Heart right ventricle (tissue), 16 donors: ENCODE measurements around the gene CCT7. TPM values are rescaled to one million over a fixed set of nuclear protein-coding genes. Genes with fewer than 3 reads are reported as not detected.

Experiments
- ATAC-seq, 8 donors: fragments of 200-7000 bp; cut with Tn5 transposase; one replicate each; pipeline ENCODE4 v1.9.1; 2020; ENCODE audit warnings: mild to moderate bottlenecking in 8 of 8, moderate library complexity in 8 of 8, moderate number of reproducible peaks in 1 of 8
- DNase-seq, 2 donors: peaks; one replicate each; pipeline ENCODE4 v3.0.0-alpha.2; 2020
- H3K27ac ChIP-seq, 10 donors: fragments of 200-600 bp; sonication (generic) in 2 of 10; one replicate each; pipeline versions ENCODE4 v1.5.0 to v1.8.0; 2020 to 2022; ENCODE audit warnings: mild to moderate bottlenecking in 3 of 10
- H3K27me3 ChIP-seq, 7 donors: fragments of 200-600 bp; one replicate each; pipeline ENCODE4 v1.8.0; 2021 to 2022; ENCODE audit warnings: mild to moderate bottlenecking in 2 of 7
- H3K36me3 ChIP-seq, 9 donors: fragments of 200-600 bp; sonication (generic) in 1 of 9; one replicate each; pipeline versions ENCODE4 v1.5.0 to v1.8.0; 2020 to 2022; ENCODE audit warnings: mild to moderate bottlenecking in 2 of 9
- H3K4me1 ChIP-seq, 9 donors: fragments of 200-600 bp; sonication (generic) in 1 of 9; one replicate each; pipeline versions ENCODE4 v1.5.0 to v1.8.0; 2020 to 2022; ENCODE audit warnings: mild to moderate bottlenecking in 4 of 9
- H3K4me3 ChIP-seq, 10 donors: fragments of 200-600 bp; sonication (generic) in 2 of 10; one replicate each; pipeline versions ENCODE4 v1.5.0 to v1.8.0; 2020 to 2022; ENCODE audit warnings: mild to moderate bottlenecking in 7 of 10, moderate library complexity in 2 of 10
- H3K9me3 ChIP-seq, 11 donors: fragments of 200-600 bp in 10 of 11; sonication (generic) in 2 of 11; one replicate each; pipeline versions ENCODE4 v1.5.0 to v1.8.0; 2013 to 2022; ENCODE audit warnings: mild to moderate bottlenecking in 2 of 11, control low read depth in 1 of 11, moderate library complexity in 1 of 11
- WGBS, 2 donors: extraction: QIAGEN DNeasy Blood & Tissue Kit; methylation state at CpG; one replicate each; pipeline ENCODE4 v1.1.7; 2013; ENCODE audit warnings: inconsistent platforms in 1 of 2; 5-methylcytosine and 5-hydroxymethylcytosine counted together
- intact Hi-C, 10 donors: fragments of 100-400 bp; cut with DNase I; formaldehyde crosslinking; loops; one replicate each; pipeline versions ENCODE4 v1.11.1 to v1.14.2; 2022
- polyA plus RNA-seq, 2 donors: library from polyadenylated mRNA; stranded (reverse); fragments of 200-250 nt; gene quantifications; one replicate each; pipeline ENCODE4 v1.2.3, GENCODE V29; 2013
- total RNA-seq, 10 donors: library from RNA; stranded (reverse); fragmentation: NEBNext Ultra II Directional in 3 of 10; extraction: Animal tissue kit (Norgen Biotek cat#: 25700) in 3 of 10; gene quantifications; one replicate each; pipeline versions ENCODE4 v1.2.1 to v1.2.4, GENCODE V29; 2021 to 2023
- TF ChIP-seq, protein P1 (sequence below), 9 donors: fragments of 200-600 bp; sonication (generic) in 2 of 9; IDR thresholded peaks; one replicate each; pipeline versions ENCODE4 v1.5.0 to v1.8.0; 2021 to 2022; ENCODE audit warnings: antibody characterized with exemption in 9 of 9, mild to moderate bottlenecking in 5 of 9, moderate library complexity in 1 of 9
- donor health status: Arrhythmogenic right ventricular cardiomyopathy.
- donor health status: ischemic (EF 13 %, LVEDD 7.1; RV severe dilation, severe dysfunction).
- donor health status: healthy with polysubstance abuse.
- donor health status: DM: no; HTN: yes; CAD: no.
- donor health status: DM: no; HTN: no; CAD: no.
- donor health status: ischemic (EF 25% LVEDD 6.9; RV normal size, moderate dysfunction).
- donor health status: ischemic (EF 25% LVEDD 5.7; RV mildly dilated, moderate dysfunction).
- donor health status: healthy.
- donor health status: DM: yes; HTN: yes; CAD: no.
- donor health status: Ischemic cardiomyopathy.
- donor health status: ischemic (EF 35%, LVEDD 5.7; RV mildly dilated, moderate dysfunction).
- donor health status: nonischemic (EF 11% LVEDD 7.7; RV severe dilation, severe dysfunction).
- donor health status: DM: yes; HTN: yes; CAD: no.
- donor health status: PGD.
- donor health status: ischemic (EF 29% LVEDD 5.4; RV normal size, mild dysfunction).
- donor health status: nonischemic (EF 23%, LVEDD 6.1; RV moderate dilation, normal function).

The CCT7 gene
- total and polyA plus RNA-seq, 12 donors, result 162 to 332 (median 180) TPM

DNA sequence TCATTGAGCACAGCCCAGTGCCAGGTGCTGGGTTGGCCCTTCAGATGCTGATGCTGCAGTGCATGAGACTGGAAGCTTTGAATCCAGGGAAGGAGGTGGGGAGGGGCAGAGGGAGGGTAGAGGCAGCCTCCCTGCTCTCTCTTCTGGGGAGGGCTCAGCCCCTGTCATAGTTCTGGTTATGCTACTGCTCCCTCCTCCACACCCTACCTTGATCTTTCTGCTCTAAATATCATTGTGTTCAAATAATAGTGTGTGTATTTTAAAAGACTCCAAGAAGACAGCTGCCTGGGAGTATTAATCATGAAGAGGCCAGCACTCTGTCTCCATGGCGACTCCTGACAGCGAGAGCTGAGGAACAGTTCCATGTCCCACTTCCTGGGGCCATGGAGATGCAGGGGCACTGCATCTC is 63.0 kb downstream of the CCT7 start:
- H3K4me3 ChIP-seq, result no peak overlapping the region
- no peak for DNase-seq
- ATAC-seq, result no peak
- peaks cover 0 to 3% (median 0%) of the 10 kb centered on the region in 11 donors for H3K9me3 ChIP-seq
- no peaks in the 10 kb centered on the region for H3K36me3 ChIP-seq
- 18 to 27% methylated on average over 2 of the region's 2 CpGs for whole genome bisulfite sequencing, 2 donors
- peaks cover 0 to 18% (median 9%) of the 10 kb centered on the region in 9 donors for H3K4me1 ChIP-seq
- H3K27ac ChIP-seq, result no peak overlapping the region
- intact Hi-C loops, result no loop called here
- peaks cover 18 to 88% (median 72%) of the 10 kb centered on the region in 7 donors for H3K27me3 ChIP-seq
- TF ChIP-seq, protein P1, sequence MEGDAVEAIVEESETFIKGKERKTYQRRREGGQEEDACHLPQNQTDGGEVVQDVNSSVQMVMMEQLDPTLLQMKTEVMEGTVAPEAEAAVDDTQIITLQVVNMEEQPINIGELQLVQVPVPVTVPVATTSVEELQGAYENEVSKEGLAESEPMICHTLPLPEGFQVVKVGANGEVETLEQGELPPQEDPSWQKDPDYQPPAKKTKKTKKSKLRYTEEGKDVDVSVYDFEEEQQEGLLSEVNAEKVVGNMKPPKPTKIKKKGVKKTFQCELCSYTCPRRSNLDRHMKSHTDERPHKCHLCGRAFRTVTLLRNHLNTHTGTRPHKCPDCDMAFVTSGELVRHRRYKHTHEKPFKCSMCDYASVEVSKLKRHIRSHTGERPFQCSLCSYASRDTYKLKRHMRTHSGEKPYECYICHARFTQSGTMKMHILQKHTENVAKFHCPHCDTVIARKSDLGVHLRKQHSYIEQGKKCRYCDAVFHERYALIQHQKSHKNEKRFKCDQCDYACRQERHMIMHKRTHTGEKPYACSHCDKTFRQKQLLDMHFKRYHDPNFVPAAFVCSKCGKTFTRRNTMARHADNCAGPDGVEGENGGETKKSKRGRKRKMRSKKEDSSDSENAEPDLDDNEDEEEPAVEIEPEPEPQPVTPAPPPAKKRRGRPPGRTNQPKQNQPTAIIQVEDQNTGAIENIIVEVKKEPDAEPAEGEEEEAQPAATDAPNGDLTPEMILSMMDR (IDR thresholded peaks at IDR 0.05), result no peak

DNA sequence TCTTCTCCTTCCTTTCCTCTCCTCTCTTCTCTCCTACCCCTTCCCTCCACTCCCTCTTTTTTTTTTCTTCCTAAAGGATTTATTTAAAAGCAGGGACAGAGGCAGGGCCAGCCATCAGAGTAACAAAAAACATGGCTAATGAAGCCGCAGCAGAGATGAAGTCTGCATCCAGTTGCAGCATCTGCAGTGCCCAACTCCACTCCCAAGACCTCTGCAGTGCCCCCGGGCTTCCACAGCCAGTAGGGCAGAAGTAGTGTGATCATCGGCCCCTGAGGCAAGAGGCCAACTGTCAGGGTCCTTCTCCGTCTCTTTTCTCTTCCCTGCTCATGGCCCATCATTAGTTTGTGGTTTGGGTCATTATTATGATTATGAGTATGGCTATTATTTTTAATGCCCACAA is 63.5 kb downstream of the CCT7 start:
- 60 to 73% methylated on average over 4 of the region's 4 CpGs for WGBS, 2 donors
- H3K27me3 ChIP-seq, result peaks cover 14 to 83% (median 68%) of the 10 kb centered on the region in 7 donors
- H3K27ac ChIP-seq, result no peak overlapping the region
- no peaks in the 10 kb centered on the region for H3K36me3 ChIP-seq
- H3K9me3 ChIP-seq, result peaks cover 0 to 3% (median 0%) of the 10 kb centered on the region in 11 donors
- H3K4me1 ChIP-seq, result peaks cover 0 to 14% (median 8%) of the 10 kb centered on the region in 9 donors
- ATAC-seq, result no peak
- H3K4me3 ChIP-seq, result no peak overlapping the region
- TF ChIP-seq, protein P1 (IDR thresholded peaks at IDR 0.05), result no peak
- DNase-seq, result no peak
- intact Hi-C loops, result no loop called here

GRCh38 chr2:73300926-73301325 is 66.8 kb downstream of the CCT7 start:
- DNase-seq (no peak), ATAC-seq (no peak)
- TF ChIP-seq, protein P1 (IDR thresholded peaks at IDR 0.05), result no peak
- intact Hi-C loops, result no loop called here
- Histone ChIP-seq H3K36me3 (no peaks in the 10 kb centered on the region), H3K27ac (no peak overlapping the region), H3K4me1 (no peaks in the 10 kb centered on the region), H3K4me3 (no peak overlapping the region), H3K27me3 (peaks cover 0 to 77% (median 34%) of the 10 kb centered on the region in 7 donors), H3K9me3 (no peaks in the 10 kb centered on the region)
- 57 to 60% methylated on average over 3 of the region's 3 CpGs for WGBS, 2 donors

DNA sequence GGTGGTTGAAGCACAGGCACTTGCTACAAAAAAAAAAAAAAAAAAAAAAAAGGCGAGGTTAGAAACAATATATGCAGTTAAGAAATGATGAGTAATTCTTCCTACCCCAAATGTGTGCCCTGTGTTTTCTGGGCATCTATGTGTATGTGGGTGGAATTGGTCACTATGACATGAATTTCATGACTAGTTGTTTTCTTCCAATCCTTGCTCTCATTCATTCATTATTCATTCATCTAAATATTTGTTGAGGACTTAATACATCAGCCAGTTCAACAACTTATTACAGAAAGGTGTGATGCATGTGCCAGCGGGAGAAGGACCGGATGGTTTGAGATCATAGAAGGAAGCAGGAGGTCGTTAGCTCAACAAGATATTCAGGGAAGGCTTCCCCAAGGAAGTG is 67.5 kb downstream of the CCT7 start:
- ATAC-seq, result no peak
- WGBS, 2 donors, result 61 to 68% methylated on average over 4 of the region's 4 CpGs
- H3K36me3 ChIP-seq, result no peaks in the 10 kb centered on the region
- no peaks in the 10 kb centered on the region for H3K9me3 ChIP-seq
- TF ChIP-seq, protein P1 (IDR thresholded peaks at IDR 0.05), result no peak
- no peak overlapping the region for H3K27ac ChIP-seq
- DNase-seq, result no peak
- intact Hi-C loops, result no loop called here
- no peaks in the 10 kb centered on the region for H3K4me1 ChIP-seq
- peaks cover 0 to 77% (median 27%) of the 10 kb centered on the region in 7 donors for H3K27me3 ChIP-seq
- no peak overlapping the region for H3K4me3 ChIP-seq

Other genes with a start within 250 kb of the CCT7 start
- 10 to 100 TPM in 5 of 10 donors, 1 to 10 TPM in 5; 7.3 to 11.8 (median 10.0) TPM for gene SFXN5, start 162.6 kb upstream of the CCT7 start, total RNA-seq
- gene SFXN5, start 162.6 kb upstream of the CCT7 start, polyA plus RNA-seq, result 1 to 10 TPM; 4.4 to 9.5 TPM
- 10 to 100 TPM; 16.3 to 30.4 (median 22.3) TPM for gene RAB11FIP5, start 121.4 kb upstream of the CCT7 start, total RNA-seq
- gene RAB11FIP5, start 121.4 kb upstream of the CCT7 start, polyA plus RNA-seq, result 10 to 100 TPM in 1 of 2 donors, 1 to 10 TPM in 1; 6.8 to 25.2 TPM
- gene NOTO, start 31.7 kb upstream of the CCT7 start, total RNA-seq, result not detected
- gene NOTO, start 31.7 kb upstream of the CCT7 start, polyA plus RNA-seq, result not detected
- 10 to 100 TPM; 13.3 to 22.7 (median 17.5) TPM for gene SMYD5, start 20.1 kb upstream of the CCT7 start, total RNA-seq
- 10 to 100 TPM; 17.0 to 17.9 TPM for gene SMYD5, start 20.1 kb upstream of the CCT7 start, polyA plus RNA-seq
- gene PRADC1, start 1.1 kb upstream of the CCT7 start, total RNA-seq, result 10 to 100 TPM; 61.2 to 96.5 (median 76.6) TPM
- 100 to 1,000 TPM; 109 to 221 TPM for gene PRADC1, start 1.1 kb upstream of the CCT7 start, polyA plus RNA-seq
- 1 to 10 TPM in 3 of 10 donors, under 1 TPM in 7; 0.57 to 1.8 (median 0.80) TPM for gene FBXO41, start 50.2 kb downstream of the CCT7 start, total RNA-seq
- under 1 TPM; 0.12 to 0.51 TPM for gene FBXO41, start 50.2 kb downstream of the CCT7 start, polyA plus RNA-seq
- under 1 TPM in 1 of 10 donors, not detected in 9; 0.36 TPM for gene EGR4, start 59.2 kb downstream of the CCT7 start, total RNA-seq
- gene EGR4, start 59.2 kb downstream of the CCT7 start, polyA plus RNA-seq, result not detected
- gene ALMS1, start 151.5 kb downstream of the CCT7 start, total RNA-seq, result 10 to 100 TPM in 6 of 10 donors, 1 to 10 TPM in 4; 4.7 to 16.9 (median 10.9) TPM
- gene ALMS1, start 151.5 kb downstream of the CCT7 start, polyA plus RNA-seq, result 1 to 10 TPM; 3.8 to 5.7 TPM